Hepatocyte (in vitro differentiated cells): ENCODE results near the gene PARVG.

Experiments used
- EZH2 ChIP-seq: fragments of 200-600 bp; sonication (generic); IDR thresholded peaks from 2 replicates; pipeline ENCODE4 v1.6.1; 2016; ENCODE audit warnings: antibody characterized with exemption, mild to moderate bottlenecking, borderline replicate concordance
- EZH2phosphoT487 ChIP-seq: fragments of 200-600 bp; sonication (generic); IDR thresholded peaks from one replicate; pipeline ENCODE4 v1.6.1; 2018; ENCODE audit warnings: antibody characterized with exemption, mild to moderate bottlenecking, low read depth, moderate library complexity; ENCODE audit not compliant: unreplicated experiment, severe bottlenecking
- TF ChIP-seq, protein P1 (sequence below): fragments of 200-600 bp; sonication (generic); IDR thresholded peaks from 2 replicates; pipeline ENCODE4 v1.5.1; 2016; ENCODE audit warnings: antibody characterized with exemption, mild to moderate bottlenecking; ENCODE audit not compliant: poor library complexity

DNA sequence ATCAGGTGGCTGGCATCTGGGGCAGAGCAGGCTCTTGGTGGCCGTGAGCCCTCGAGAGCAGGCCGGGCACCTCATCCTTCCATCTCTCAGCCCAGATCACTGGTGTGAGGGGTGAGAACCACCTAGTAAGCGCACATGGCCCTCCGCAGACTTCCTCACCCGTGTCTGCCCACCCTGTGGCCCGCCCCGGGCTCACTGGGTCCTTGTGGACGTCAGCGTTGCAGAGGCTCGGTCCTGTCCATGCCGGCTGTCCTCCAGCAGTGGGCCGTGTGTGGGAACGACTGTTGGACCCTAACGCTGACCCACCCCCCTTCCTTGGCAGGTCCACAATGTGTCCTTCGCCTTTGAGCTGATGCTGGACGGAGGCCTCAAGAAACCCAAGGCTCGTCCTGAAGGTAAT lies 17.2 kb upstream of the PARVG start:
- TF ChIP-seq, protein P1, sequence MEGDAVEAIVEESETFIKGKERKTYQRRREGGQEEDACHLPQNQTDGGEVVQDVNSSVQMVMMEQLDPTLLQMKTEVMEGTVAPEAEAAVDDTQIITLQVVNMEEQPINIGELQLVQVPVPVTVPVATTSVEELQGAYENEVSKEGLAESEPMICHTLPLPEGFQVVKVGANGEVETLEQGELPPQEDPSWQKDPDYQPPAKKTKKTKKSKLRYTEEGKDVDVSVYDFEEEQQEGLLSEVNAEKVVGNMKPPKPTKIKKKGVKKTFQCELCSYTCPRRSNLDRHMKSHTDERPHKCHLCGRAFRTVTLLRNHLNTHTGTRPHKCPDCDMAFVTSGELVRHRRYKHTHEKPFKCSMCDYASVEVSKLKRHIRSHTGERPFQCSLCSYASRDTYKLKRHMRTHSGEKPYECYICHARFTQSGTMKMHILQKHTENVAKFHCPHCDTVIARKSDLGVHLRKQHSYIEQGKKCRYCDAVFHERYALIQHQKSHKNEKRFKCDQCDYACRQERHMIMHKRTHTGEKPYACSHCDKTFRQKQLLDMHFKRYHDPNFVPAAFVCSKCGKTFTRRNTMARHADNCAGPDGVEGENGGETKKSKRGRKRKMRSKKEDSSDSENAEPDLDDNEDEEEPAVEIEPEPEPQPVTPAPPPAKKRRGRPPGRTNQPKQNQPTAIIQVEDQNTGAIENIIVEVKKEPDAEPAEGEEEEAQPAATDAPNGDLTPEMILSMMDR: no peak
- TF ChIP-seq EZH2 (no peak), EZH2phosphoT487 (no peak)
